ENCODE measurements around the gene CSNK2A2.

GRCh38 chr16:58157239-58157638 lies 40.7 kb downstream of the CSNK2A2 start:
- TF ChIP-seq JUNB (IDR thresholded peaks at IDR 0.05; ENCODE audit: unreplicated experiment) = no peak
- TF ChIP-seq EZH2 (IDR thresholded peaks at IDR 0.05; ENCODE audit: low read depth, unreplicated experiment) = no peak
- TF ChIP-seq EZH2phosphoT487 (IDR thresholded peaks at IDR 0.05; ENCODE audit: unreplicated experiment) = no peak
- no peak for TF ChIP-seq CTCF (conservative IDR thresholded peaks at IDR 0.05; ENCODE audit: low read depth in 2 of 2)
- no peak for TF ChIP-seq NANOG (IDR thresholded peaks at IDR 0.05; ENCODE audit: borderline replicate concordance)
- TF ChIP-seq ETS1 (IDR thresholded peaks at IDR 0.05) = no peak
- no peak for TF ChIP-seq POLR2AphosphoS5 (IDR thresholded peaks at IDR 0.05; ENCODE audit: low read depth)
- TF ChIP-seq CREB1 (CRISPR knock-in tag; IDR thresholded peaks at IDR 0.05; ENCODE audit: low read depth) = no peak
- TF ChIP-seq STAT1 (IDR thresholded peaks at IDR 0.05; ENCODE audit: unreplicated experiment) = no peak
- TF ChIP-seq REST (IDR thresholded peaks at IDR 0.05; ENCODE audit: unreplicated experiment) = no peak
- TF ChIP-seq ZNF114 (CRISPR knock-in tag; IDR thresholded peaks at IDR 0.05) = no peak
- TF ChIP-seq ZNF331 (CRISPR knock-in tag; IDR thresholded peaks at IDR 0.05; ENCODE audit: low read depth) = no peak
